Measurements from ENCODE around the gene CTDP1.
A peak's percentile ranks its signal among the peaks of the same experiment; 100 is the strongest.
"Not testable (repeated sequence)": the region's sequence is repeated elsewhere in the genome, so short reads cannot be mapped to it uniquely, and the experiment has no call there.

The CTDP1 gene

GRCh38 chr18:79731881-79732720 lies 52.5 kb downstream of the CTDP1 start:
- H3K27ac ChIP-seq (ENCODE audit: insufficient read depth in 1 of 2, low read depth in 1 of 2, low read length in 2 of 2, poor library complexity in 1 of 2, severe bottlenecking in 2 of 2); H3K4me3 ChIP-seq (ENCODE audit: control insufficient read depth in 1 of 7, extremely low read depth in 1 of 7, insufficient read depth in 4 of 7, low read depth in 2 of 7, low read length in 6 of 7); POLR2A ChIA-PET; H3K27me3 ChIP-seq (replicated peaks in 2 of 5; ENCODE audit: control insufficient read depth in 4 of 5, insufficient read depth in 5 of 5, low read length in 4 of 5); CTCF ChIA-PET; H3K4me1 ChIP-seq (ENCODE audit: control extremely low read depth in 1 of 4, control insufficient read depth in 4 of 4, insufficient read depth in 4 of 4, low read length in 3 of 4): not testable (repeated sequence)
- Histone ChIP-seq H3K9me3 (ENCODE audit: control extremely low read depth in 1 of 5, control insufficient read depth in 4 of 5, insufficient read depth in 2 of 5, low read depth in 1 of 5, low read length in 4 of 5) (peaks cover 0 to 92% (median 16%) of the 10 kb centered on the region in 5 experiments), H3K36me3 (ENCODE audit: control insufficient read depth in 4 of 4, insufficient read depth in 4 of 4, low read length in 3 of 4) (peaks cover 27 to 96% (median 77%) of the 10 kb centered on the region in 4 experiments)
- WGBS (ENCODE audit: insufficient coverage), result 100% methylated on average over 11 of the region's 17 CpGs
- DNase-seq, result peak in 2 of 3 donors; percentile 44

GRCh38 chr18:79732721-79733025 lies 53.1 kb downstream of the CTDP1 start:
- Histone ChIP-seq H3K27me3 (replicated peaks in 2 of 5; ENCODE audit: control insufficient read depth in 4 of 5, insufficient read depth in 5 of 5, low read length in 4 of 5) (no peaks in the 10 kb centered on the region), H3K4me1 (ENCODE audit: control extremely low read depth in 1 of 4, control insufficient read depth in 4 of 4, insufficient read depth in 4 of 4, low read length in 3 of 4) (no peaks in the 10 kb centered on the region), H3K9me3 (ENCODE audit: control extremely low read depth in 1 of 5, control insufficient read depth in 4 of 5, insufficient read depth in 2 of 5, low read depth in 1 of 5, low read length in 4 of 5) (peaks cover 0 to 89% (median 16%) of the 10 kb centered on the region in 5 experiments), H3K4me3 (ENCODE audit: control insufficient read depth in 1 of 7, extremely low read depth in 1 of 7, insufficient read depth in 4 of 7, low read depth in 2 of 7, low read length in 6 of 7) (no peak overlapping the region), H3K27ac (ENCODE audit: insufficient read depth in 1 of 2, low read depth in 1 of 2, low read length in 2 of 2, poor library complexity in 1 of 2, severe bottlenecking in 2 of 2) (no peak overlapping the region), H3K36me3 (ENCODE audit: control insufficient read depth in 4 of 4, insufficient read depth in 4 of 4, low read length in 3 of 4) (peaks cover 31 to 96% (median 78%) of the 10 kb centered on the region in 4 experiments)
- ChIA-PET CTCF (no interaction called here), POLR2A (no interaction called here)
- peak in 2 of 3 donors; percentile 36 to 38 for DNase-seq
- WGBS (ENCODE audit: insufficient coverage), result 100% methylated on average over 9 of the region's 9 CpGs

GRCh38 chr18:79733135-79733701 lies 53.6 kb downstream of the CTDP1 start:
- ChIA-PET CTCF (no interaction called here), POLR2A (no interaction called here)
- DNase-seq, result no peak
- H3K4me1 ChIP-seq (ENCODE audit: control extremely low read depth in 1 of 4, control insufficient read depth in 4 of 4, insufficient read depth in 4 of 4, low read length in 3 of 4), result peaks cover 0 to 1% (median 0%) of the 10 kb centered on the region in 4 experiments
- WGBS (ENCODE audit: insufficient coverage), result 97% methylated on average over 35 of the region's 38 CpGs
- H3K9me3 ChIP-seq (ENCODE audit: control extremely low read depth in 1 of 5, control insufficient read depth in 4 of 5, insufficient read depth in 2 of 5, low read depth in 1 of 5, low read length in 4 of 5), result peaks cover 0 to 90% (median 16%) of the 10 kb centered on the region in 5 experiments
- H3K4me3 ChIP-seq (ENCODE audit: control insufficient read depth in 1 of 7, extremely low read depth in 1 of 7, insufficient read depth in 4 of 7, low read depth in 2 of 7, low read length in 6 of 7), result no peak overlapping the region
- no peak overlapping the region for H3K27ac ChIP-seq (ENCODE audit: insufficient read depth in 1 of 2, low read depth in 1 of 2, low read length in 2 of 2, poor library complexity in 1 of 2, severe bottlenecking in 2 of 2)
- peaks cover 34 to 97% (median 79%) of the 10 kb centered on the region in 4 experiments for H3K36me3 ChIP-seq (ENCODE audit: control insufficient read depth in 4 of 4, insufficient read depth in 4 of 4, low read length in 3 of 4)
- no peaks in the 10 kb centered on the region for H3K27me3 ChIP-seq (replicated peaks in 2 of 5; ENCODE audit: control insufficient read depth in 4 of 5, insufficient read depth in 5 of 5, low read length in 4 of 5)

GRCh38 chr18:79733986-79734770 lies 54.6 kb downstream of the CTDP1 start:
- no peaks in the 10 kb centered on the region for H3K27me3 ChIP-seq (replicated peaks in 2 of 5; ENCODE audit: control insufficient read depth in 4 of 5, insufficient read depth in 5 of 5, low read length in 4 of 5)
- peak overlapping the region in 1 of 7 experiments; percentile 8 for H3K4me3 ChIP-seq (ENCODE audit: control insufficient read depth in 1 of 7, extremely low read depth in 1 of 7, insufficient read depth in 4 of 7, low read depth in 2 of 7, low read length in 6 of 7)
- H3K36me3 ChIP-seq (ENCODE audit: control insufficient read depth in 4 of 4, insufficient read depth in 4 of 4, low read length in 3 of 4), result peaks cover 36 to 97% (median 80%) of the 10 kb centered on the region in 4 experiments
- 92% methylated on average over 25 of the region's 33 CpGs for WGBS (ENCODE audit: insufficient coverage)
- no peak for DNase-seq
- POLR2A ChIA-PET, result no interaction called here
- H3K27ac ChIP-seq (ENCODE audit: insufficient read depth in 1 of 2, low read depth in 1 of 2, low read length in 2 of 2, poor library complexity in 1 of 2, severe bottlenecking in 2 of 2), result no peak overlapping the region
- H3K9me3 ChIP-seq (ENCODE audit: control extremely low read depth in 1 of 5, control insufficient read depth in 4 of 5, insufficient read depth in 2 of 5, low read depth in 1 of 5, low read length in 4 of 5), result peaks cover 0 to 90% (median 16%) of the 10 kb centered on the region in 5 experiments
- CTCF ChIA-PET, result no interaction called here
- peaks cover 0 to 4% (median 0%) of the 10 kb centered on the region in 4 experiments for H3K4me1 ChIP-seq (ENCODE audit: control extremely low read depth in 1 of 4, control insufficient read depth in 4 of 4, insufficient read depth in 4 of 4, low read length in 3 of 4)

GRCh38 chr18:79735071-79735980 lies 55.7 kb downstream of the CTDP1 start:
- DNase-seq, result no peak
- Histone ChIP-seq H3K36me3 (ENCODE audit: control insufficient read depth in 4 of 4, insufficient read depth in 4 of 4, low read length in 3 of 4) (peaks cover 29 to 94% (median 77%) of the 10 kb centered on the region in 4 experiments), H3K4me3 (ENCODE audit: control insufficient read depth in 1 of 7, extremely low read depth in 1 of 7, insufficient read depth in 4 of 7, low read depth in 2 of 7, low read length in 6 of 7) (no peak overlapping the region), H3K27me3 (replicated peaks in 2 of 5; ENCODE audit: control insufficient read depth in 4 of 5, insufficient read depth in 5 of 5, low read length in 4 of 5) (no peaks in the 10 kb centered on the region), H3K27ac (ENCODE audit: insufficient read depth in 1 of 2, low read depth in 1 of 2, low read length in 2 of 2, poor library complexity in 1 of 2, severe bottlenecking in 2 of 2) (no peak overlapping the region), H3K4me1 (ENCODE audit: control extremely low read depth in 1 of 4, control insufficient read depth in 4 of 4, insufficient read depth in 4 of 4, low read length in 3 of 4) (peaks cover 0 to 4% (median 0%) of the 10 kb centered on the region in 4 experiments), H3K9me3 (ENCODE audit: control extremely low read depth in 1 of 5, control insufficient read depth in 4 of 5, insufficient read depth in 2 of 5, low read depth in 1 of 5, low read length in 4 of 5) (peaks cover 0 to 84% (median 16%) of the 10 kb centered on the region in 5 experiments)
- CTCF ChIA-PET, result no interaction called here
- WGBS (ENCODE audit: insufficient coverage), result 98% methylated on average over 63 of the region's 63 CpGs
- POLR2A ChIA-PET, result no interaction called here

- WGBS (ENCODE audit: insufficient coverage), result 98% methylated on average over 16 of the region's 25 CpGs
- Histone ChIP-seq H3K4me1 (ENCODE audit: control extremely low read depth in 1 of 4, control insufficient read depth in 4 of 4, insufficient read depth in 4 of 4, low read length in 3 of 4) (peaks cover 0 to 4% (median 0%) of the 10 kb centered on the region in 4 experiments), H3K36me3 (ENCODE audit: control insufficient read depth in 4 of 4, insufficient read depth in 4 of 4, low read length in 3 of 4) (peaks cover 32 to 94% (median 76%) of the 10 kb centered on the region in 4 experiments), H3K4me3 (ENCODE audit: control insufficient read depth in 1 of 7, extremely low read depth in 1 of 7, insufficient read depth in 4 of 7, low read depth in 2 of 7, low read length in 6 of 7) (no peak overlapping the region), H3K9me3 (ENCODE audit: control extremely low read depth in 1 of 5, control insufficient read depth in 4 of 5, insufficient read depth in 2 of 5, low read depth in 1 of 5, low read length in 4 of 5) (peaks cover 0 to 82% (median 10%) of the 10 kb centered on the region in 5 experiments), H3K27me3 (replicated peaks in 2 of 5; ENCODE audit: control insufficient read depth in 4 of 5, insufficient read depth in 5 of 5, low read length in 4 of 5) (no peaks in the 10 kb centered on the region), H3K27ac (ENCODE audit: insufficient read depth in 1 of 2, low read depth in 1 of 2, low read length in 2 of 2, poor library complexity in 1 of 2, severe bottlenecking in 2 of 2) (no peak overlapping the region)
- no peak for DNase-seq
- POLR2A ChIA-PET, result no interaction called here
- CTCF ChIA-PET, result no interaction called here
Measured at GRCh38 chr18:79736230-79736629, 56.6 kb downstream of the CTDP1 start.
